Measurements from ENCODE around the gene ZNF732. TPM values are rescaled to one million over a fixed set of nuclear protein-coding genes. Genes with fewer than 3 reads are reported as not detected.
"Not testable (repeated sequence)": the region's sequence is repeated elsewhere in the genome, so short reads cannot be mapped to it uniquely, and the experiment has no call there.

ZNF732 gene
- total and polyA plus RNA-seq, 8 donors: 0.08 to 0.19 (median 0.09) TPM; not detected in 2

- ATAC-seq (no peak), DNase-seq (no peak), FAIRE-seq (no peak)
- no peaks in the 10 kb centered on the region for H3K4me1 ChIP-seq
- no peaks in the 10 kb centered on the region for H3K9me3 ChIP-seq
- no peak overlapping the region for H3K4me3 ChIP-seq
- 84 to 94% methylated on average over 4 of the region's 4 CpGs for WGBS, 2 donors
- H3K27me3 ChIP-seq: no peaks in the 10 kb centered on the region
- intact Hi-C loops (cut with DNase I): no loop called here
- no peak for TF ChIP-seq CTCF (IDR thresholded peaks at IDR 0.05)
- H3K36me3 ChIP-seq: no peaks in the 10 kb centered on the region
- H3K27ac ChIP-seq: no peak overlapping the region
These were observed 2.9 kb downstream of the ZNF732 start for GRCh38 chr4:302381-302780.

- WGBS, 2 donors: 83 to 94% methylated on average over 3 of the region's 3 CpGs
- H3K4me3 ChIP-seq: no peak overlapping the region
- ATAC-seq: no peak
These were observed 10.5 kb downstream of the ZNF732 start for GRCh38 chr4:294732-295131.

GRCh38 chr4:288891-289290 lies 16.4 kb downstream of the ZNF732 start:
- Histone ChIP-seq H3K4me1 (no peaks in the 10 kb centered on the region), H3K27ac (no peak overlapping the region), H3K36me3 (no peaks in the 10 kb centered on the region), H3K27me3 (no peaks in the 10 kb centered on the region), H3K9me3 (no peaks in the 10 kb centered on the region), H3K4me3 (no peak overlapping the region)
- no peak for DNase-seq
- no peak for ATAC-seq
- no peak for FAIRE-seq
- 86 to 97% methylated on average over 2 of the region's 2 CpGs for WGBS, 2 donors
- intact Hi-C loops (cut with DNase I): loop anchor here in 1 of 3 donors (10.0 kb wide), 1 partner anchor 746 kb away; no protein-coding TSS in a partner anchor
- TF ChIP-seq CTCF (IDR thresholded peaks at IDR 0.05): no peak

More at GRCh38 chr4:294732-295131, 10.5 kb downstream of the ZNF732 start:
- FAIRE-seq (no peak), DNase-seq (no peak)
- Histone ChIP-seq H3K36me3 (no peaks in the 10 kb centered on the region), H3K27ac (no peak overlapping the region), H3K4me1 (no peaks in the 10 kb centered on the region), H3K27me3 (no peaks in the 10 kb centered on the region), H3K9me3 (no peaks in the 10 kb centered on the region)
- no peak for TF ChIP-seq CTCF (IDR thresholded peaks at IDR 0.05)
- intact Hi-C loops (cut with DNase I): no loop called here

GRCh38 chr4:273309-274017 lies 31.8 kb downstream of the ZNF732 start:
- FAIRE-seq: no peak
- DNase-seq: no peak
- Histone ChIP-seq H3K36me3 (peaks cover 0 to 7% (median 0%) of the 10 kb centered on the region in 3 donors), H3K4me1 (no peaks in the 10 kb centered on the region), H3K4me3 (no peak overlapping the region), H3K27ac (no peak overlapping the region), H3K9me3 (peaks cover 0 to 15% (median 2%) of the 10 kb centered on the region in 4 donors), H3K27me3 (no peaks in the 10 kb centered on the region)
- ATAC-seq: no peak
- 86 to 88% methylated on average over 5 of the region's 5 CpGs for WGBS, 2 donors
- intact Hi-C loops (cut with DNase I): no loop called here
- no peak for TF ChIP-seq CTCF (IDR thresholded peaks at IDR 0.05)

- ATAC-seq (no peak), FAIRE-seq (no peak), DNase-seq (no peak)
- TF ChIP-seq CTCF (IDR thresholded peaks at IDR 0.05): no peak
- Histone ChIP-seq H3K9me3 (peaks cover 0 to 15% (median 2%) of the 10 kb centered on the region in 4 donors), H3K4me3 (no peak overlapping the region), H3K4me1 (no peaks in the 10 kb centered on the region), H3K27ac (no peak overlapping the region), H3K27me3 (no peaks in the 10 kb centered on the region), H3K36me3 (peaks cover 0 to 7% (median 0%) of the 10 kb centered on the region in 3 donors)
- 95 to 98% methylated on average over 3 of the region's 3 CpGs for WGBS, 2 donors
- intact Hi-C loops (cut with DNase I): no loop called here
These were observed 33.7 kb downstream of the ZNF732 start for GRCh38 chr4:271492-272103.

- H3K9me3 ChIP-seq; DNase-seq; FAIRE-seq; H3K4me3 ChIP-seq; H3K4me1 ChIP-seq; ATAC-seq; H3K36me3 ChIP-seq; H3K27ac ChIP-seq; H3K27me3 ChIP-seq; intact Hi-C loops (cut with DNase I): not testable (repeated sequence)
- 68 to 73% methylated on average over 11 of the region's 11 CpGs for WGBS, 2 donors
These were observed 46.0 kb downstream of the ZNF732 start for GRCh38 chr4:259240-259639.
